ENCODE measurements around the gene KSR2. TPM values are rescaled to one million over a fixed set of nuclear protein-coding genes. Genes with fewer than 3 reads are reported as not detected.

Gene KSR2
- total and polyA plus RNA-seq, 2 donors from 2014 or later = 0.34 to 2.9 TPM

DNA sequence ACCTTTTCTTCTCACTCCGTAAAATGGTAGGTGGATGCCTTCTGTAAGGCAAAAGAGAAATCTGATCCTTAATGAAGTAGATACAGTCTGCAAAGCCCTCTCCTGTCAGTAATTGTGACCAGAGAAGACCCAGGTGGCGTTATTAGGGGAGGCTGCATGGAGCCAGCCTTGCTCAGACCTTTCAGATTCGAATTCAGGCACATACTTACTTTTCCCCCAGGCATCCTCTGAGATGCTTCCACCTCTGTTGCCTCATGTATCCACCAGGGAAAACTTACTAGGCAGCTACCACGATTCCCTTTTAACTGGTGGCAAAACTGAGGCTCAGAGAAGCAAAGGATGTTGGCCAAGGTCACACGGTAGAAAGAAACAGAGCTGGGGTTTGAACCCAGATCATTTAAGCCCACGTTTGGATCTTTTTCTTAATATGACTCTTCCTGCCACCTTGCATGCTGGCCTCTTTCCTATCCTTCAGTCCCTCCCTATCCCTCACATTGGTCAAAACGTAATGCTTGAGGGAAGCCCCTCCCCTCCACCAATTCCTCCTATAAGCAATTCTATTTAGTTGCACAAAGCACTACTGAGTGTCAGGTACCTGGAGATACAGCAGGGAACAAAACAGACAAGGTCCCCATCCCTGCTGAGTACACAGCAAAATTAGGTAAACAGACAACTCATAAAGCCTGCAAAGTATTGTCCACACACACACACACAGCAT is 179.4 kb downstream of the KSR2 start:
- peaks cover 0 to 13% (median 0%) of the 10 kb centered on the region in 3 donors for H3K9me3 ChIP-seq (ENCODE audit: control insufficient read depth in 2 of 3, insufficient read depth in 1 of 3, low read length in 3 of 3)
- H3K4me3 ChIP-seq (ENCODE audit: low read length in 3 of 3) = no peak overlapping the region
- no peaks in the 10 kb centered on the region for H3K27me3 ChIP-seq (ENCODE audit: control insufficient read depth, insufficient read depth, low read length)
- no peak for DNase-seq
- no peak overlapping the region for H3K27ac ChIP-seq (ENCODE audit: low read depth in 2 of 2, low read length in 2 of 2)
- no peak for FAIRE-seq
- TF ChIP-seq, protein P1, sequence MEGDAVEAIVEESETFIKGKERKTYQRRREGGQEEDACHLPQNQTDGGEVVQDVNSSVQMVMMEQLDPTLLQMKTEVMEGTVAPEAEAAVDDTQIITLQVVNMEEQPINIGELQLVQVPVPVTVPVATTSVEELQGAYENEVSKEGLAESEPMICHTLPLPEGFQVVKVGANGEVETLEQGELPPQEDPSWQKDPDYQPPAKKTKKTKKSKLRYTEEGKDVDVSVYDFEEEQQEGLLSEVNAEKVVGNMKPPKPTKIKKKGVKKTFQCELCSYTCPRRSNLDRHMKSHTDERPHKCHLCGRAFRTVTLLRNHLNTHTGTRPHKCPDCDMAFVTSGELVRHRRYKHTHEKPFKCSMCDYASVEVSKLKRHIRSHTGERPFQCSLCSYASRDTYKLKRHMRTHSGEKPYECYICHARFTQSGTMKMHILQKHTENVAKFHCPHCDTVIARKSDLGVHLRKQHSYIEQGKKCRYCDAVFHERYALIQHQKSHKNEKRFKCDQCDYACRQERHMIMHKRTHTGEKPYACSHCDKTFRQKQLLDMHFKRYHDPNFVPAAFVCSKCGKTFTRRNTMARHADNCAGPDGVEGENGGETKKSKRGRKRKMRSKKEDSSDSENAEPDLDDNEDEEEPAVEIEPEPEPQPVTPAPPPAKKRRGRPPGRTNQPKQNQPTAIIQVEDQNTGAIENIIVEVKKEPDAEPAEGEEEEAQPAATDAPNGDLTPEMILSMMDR (IDR thresholded peaks at IDR 0.05; ENCODE audit: borderline replicate concordance, extremely low read depth, insufficient read depth) = no peak
- intact Hi-C loops (cut with DNase I) = no loop called here
- peaks cover 0 to 3% (median 0%) of the 10 kb centered on the region in 3 donors for H3K4me1 ChIP-seq (ENCODE audit: control insufficient read depth in 2 of 3, insufficient read depth in 2 of 3, low read depth in 1 of 3, low read length in 3 of 3)
- peaks cover 0 to under 1% (median 0%) of the 10 kb centered on the region in 3 donors for H3K36me3 ChIP-seq (ENCODE audit: control insufficient read depth in 2 of 3, insufficient read depth in 3 of 3, low read length in 3 of 3)
- no peak overlapping the region for H3K9ac ChIP-seq (ENCODE audit: low read length in 3 of 3)

DNA sequence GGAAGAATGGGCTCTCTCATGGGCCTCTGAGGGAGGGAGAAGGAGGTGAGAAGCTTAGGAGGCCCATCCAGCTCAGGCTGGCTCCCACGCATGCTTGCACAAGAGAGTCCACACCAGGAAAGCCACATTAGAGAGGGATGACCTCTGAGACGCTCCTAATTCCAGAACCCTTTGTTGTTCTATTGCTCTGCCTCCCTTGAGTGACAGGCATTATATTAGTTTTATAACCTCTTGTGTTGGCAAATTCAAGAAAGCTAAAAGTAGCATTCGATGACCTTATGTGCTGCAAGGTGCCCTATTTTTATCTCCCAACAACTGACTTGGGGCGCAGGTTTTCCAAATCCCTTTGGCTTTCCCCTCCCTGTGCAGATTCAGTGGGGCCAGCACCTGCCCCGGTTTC is 190.1 kb downstream of the KSR2 start:
- H3K27me3 ChIP-seq (ENCODE audit: control insufficient read depth, insufficient read depth, low read length) = no peaks in the 10 kb centered on the region
- no peak overlapping the region for H3K27ac ChIP-seq (ENCODE audit: low read depth in 2 of 2, low read length in 2 of 2)
- no peak overlapping the region for H3K4me3 ChIP-seq (ENCODE audit: low read length in 3 of 3)
- DNase-seq (no peak), FAIRE-seq (no peak)
- H3K36me3 ChIP-seq (ENCODE audit: control insufficient read depth in 2 of 3, insufficient read depth in 3 of 3, low read length in 3 of 3) = no peaks in the 10 kb centered on the region
- TF ChIP-seq, protein P1 (IDR thresholded peaks at IDR 0.05; ENCODE audit: borderline replicate concordance, extremely low read depth, insufficient read depth) = no peak
- H3K9ac ChIP-seq (ENCODE audit: low read length in 3 of 3) = no peak overlapping the region
- H3K4me1 ChIP-seq (ENCODE audit: control insufficient read depth in 2 of 3, insufficient read depth in 2 of 3, low read depth in 1 of 3, low read length in 3 of 3) = no peaks in the 10 kb centered on the region
- H3K9me3 ChIP-seq (ENCODE audit: control insufficient read depth in 2 of 3, insufficient read depth in 1 of 3, low read length in 3 of 3) = no peaks in the 10 kb centered on the region
- intact Hi-C loops (cut with DNase I) = no loop called here

DNA sequence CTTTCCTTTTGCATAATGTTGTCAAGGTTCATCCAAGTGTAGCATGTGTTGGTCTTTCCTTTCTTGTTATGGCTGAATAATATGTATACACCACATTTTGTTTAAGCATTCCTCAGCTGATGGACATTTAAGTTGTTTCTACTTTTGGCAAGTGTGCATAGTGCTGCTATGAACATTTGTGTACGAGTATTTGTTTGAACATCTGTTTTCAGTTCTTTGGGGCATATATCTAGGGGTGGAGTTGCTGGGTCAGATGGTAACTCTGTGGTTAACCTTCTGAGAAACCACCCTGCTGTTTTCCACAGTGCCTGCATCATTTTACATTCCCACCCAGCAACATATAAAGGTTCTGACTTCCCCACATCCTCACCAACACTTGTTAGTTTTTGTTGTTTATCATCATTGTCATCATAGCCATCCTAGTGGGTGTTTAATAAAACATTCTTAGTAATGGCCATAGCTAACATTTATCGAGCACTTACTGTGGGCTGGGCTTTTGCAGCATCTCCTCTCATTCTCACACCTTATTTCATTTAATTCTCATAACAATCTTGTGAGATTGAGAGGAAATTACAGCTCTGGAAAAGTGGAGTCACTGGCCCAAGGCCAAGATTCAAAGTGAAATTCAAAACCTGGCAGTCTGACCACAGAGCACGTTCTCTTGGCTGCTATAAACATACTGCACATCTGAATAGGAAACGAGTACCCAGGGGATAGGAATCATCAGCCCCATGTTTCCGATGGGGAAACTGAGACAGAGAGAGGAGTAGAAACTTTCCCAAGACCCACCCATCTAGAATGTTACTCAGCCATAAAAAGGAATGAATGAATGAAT is 193.6 kb downstream of the KSR2 start:
- no peak for FAIRE-seq
- intact Hi-C loops (cut with DNase I) = no loop called here
- TF ChIP-seq, protein P1 (IDR thresholded peaks at IDR 0.05; ENCODE audit: borderline replicate concordance, extremely low read depth, insufficient read depth) = no peak

More for the DNA sequence above, 193.6 kb downstream of the KSR2 start:
- Histone ChIP-seq H3K27me3 (ENCODE audit: control insufficient read depth, insufficient read depth, low read length) (no peaks in the 10 kb centered on the region), H3K4me1 (ENCODE audit: control insufficient read depth in 2 of 3, insufficient read depth in 2 of 3, low read depth in 1 of 3, low read length in 3 of 3) (no peaks in the 10 kb centered on the region), H3K9me3 (ENCODE audit: control insufficient read depth in 2 of 3, insufficient read depth in 1 of 3, low read length in 3 of 3) (no peaks in the 10 kb centered on the region), H3K9ac (ENCODE audit: low read length in 3 of 3) (no peak overlapping the region), H3K27ac (ENCODE audit: low read depth in 2 of 2, low read length in 2 of 2) (no peak overlapping the region), H3K4me3 (ENCODE audit: low read length in 3 of 3) (no peak overlapping the region), H3K36me3 (ENCODE audit: control insufficient read depth in 2 of 3, insufficient read depth in 3 of 3, low read length in 3 of 3) (no peaks in the 10 kb centered on the region)
- DNase-seq = no peak
